OCI-LY7 (cell line): ENCODE measurements around the gene CLSTN2.

ENCODE experiments used
- CTCF ChIP-seq: fragments of 200-600 bp; sonication (generic); conservative IDR thresholded peaks from 2 replicates; pipeline ENCODE4 v1.5.1; 2014; ENCODE audit warnings: mild to moderate bottlenecking, antibody characterized with exemption, low read length, moderate library complexity, mixed read lengths
- EZH2phosphoT487 ChIP-seq: fragments of 200-600 bp; sonication (generic); IDR thresholded peaks from 2 replicates; pipeline ENCODE4 v1.6.1; 2018; ENCODE audit warnings: low read depth, borderline replicate concordance, mild to moderate bottlenecking, mixed run types, antibody characterized with exemption, low read length, moderate library complexity, mixed read lengths

DNA sequence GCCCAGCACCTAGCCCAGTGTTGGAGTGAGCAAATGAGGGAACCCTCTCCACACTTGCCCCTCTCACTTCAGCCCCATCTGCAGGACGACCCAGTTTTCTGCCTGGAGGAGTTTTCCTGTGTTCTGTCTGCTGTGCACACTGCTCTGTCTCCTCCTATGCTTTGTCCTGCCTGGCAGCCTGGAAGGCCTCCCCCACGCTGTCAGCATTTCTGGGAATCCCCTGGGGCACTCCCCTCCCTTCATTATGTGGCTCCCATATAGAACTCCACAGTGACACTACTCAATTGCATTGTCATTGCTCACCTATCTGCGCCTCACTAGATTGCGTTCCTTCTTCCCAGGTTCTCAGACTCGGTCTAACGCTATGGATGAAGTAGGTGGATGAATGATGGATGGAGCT, 13.9 kb downstream of the CLSTN2 start:
- TF ChIP-seq CTCF = no peak
- no peak for TF ChIP-seq EZH2phosphoT487
